Upper lobe of left lung (tissue), 6 donors: ENCODE data around the gene OSBPL8. TPM values are rescaled to one million over a fixed set of nuclear protein-coding genes. Genes with fewer than 3 reads are reported as not detected.

Experiments used
- ATAC-seq, 2 donors: fragments of 200-7000 bp; cut with Tn5 transposase; one replicate each; pipeline ENCODE4 v1.9.1; 2022; ENCODE audit warnings: mild to moderate bottlenecking in 2 of 2, moderate library complexity in 2 of 2; ENCODE audit not compliant: low FRiP score in 2 of 2
- DNase-seq, 2 donors: peaks; one replicate each; pipeline ENCODE4 v3.0.0-alpha.2; 2019 to 2020
- H3K27ac ChIP-seq, 4 donors: fragments of 200-600 bp; sonication (generic); one replicate each; pipeline ENCODE4 v1.5.1; 2016 to 2019
- H3K27me3 ChIP-seq, 4 donors: fragments of 200-600 bp; sonication (generic); one replicate each; pipeline ENCODE4 v1.5.1; 2017 to 2019
- H3K36me3 ChIP-seq, 4 donors: fragments of 200-600 bp; sonication (generic); one replicate each; pipeline ENCODE4 v1.5.1; 2016 to 2019
- H3K4me1 ChIP-seq, 4 donors: fragments of 200-600 bp; sonication (generic); one replicate each; pipeline ENCODE4 v1.5.1; 2018 to 2019
- H3K4me3 ChIP-seq, 4 donors: fragments of 200-600 bp; sonication (generic); one replicate each; pipeline ENCODE4 v1.5.1; 2017 to 2019; ENCODE audit warnings: mild to moderate bottlenecking in 2 of 4, moderate library complexity in 1 of 4
- H3K9me3 ChIP-seq, 4 donors: fragments of 200-600 bp; sonication (generic); one replicate each; pipeline ENCODE4 v1.5.1; 2018 to 2019
- EP300 ChIP-seq, 4 donors: sonication (generic); formaldehyde crosslinking; IDR thresholded peaks; one replicate each; pipeline ENCODE4 v1.5.1; 2017; ENCODE audit warnings: antibody characterized with exemption in 4 of 4, control low read depth in 2 of 4
- POLR2A ChIP-seq, 4 donors: fragments of 450-650 bp; IDR thresholded peaks; one replicate each; pipeline ENCODE4 v1.5.1; 2016 to 2017; ENCODE audit warnings: antibody characterized with exemption in 4 of 4, mild to moderate bottlenecking in 2 of 4
- POLR2AphosphoS5 ChIP-seq, 2 donors: sonication (generic); formaldehyde crosslinking; IDR thresholded peaks; one replicate each; pipeline ENCODE4 v1.5.1; 2017; ENCODE audit warnings: antibody characterized with exemption in 2 of 2
- WGBS, 2 donors: methylation state at CpG; one replicate each; pipeline ENCODE4 v1.1.5; 2017 to 2018; 5-methylcytosine and 5-hydroxymethylcytosine counted together
- total RNA-seq, 6 donors: library from RNA; depleted of rRNA in 4 of 6; stranded (reverse); fragments of >200 nt in 4 of 6; gene quantifications; one replicate each; pipeline versions ENCODE4 v1.1.0 to v1.2.1, GENCODE V29; 2016 to 2021
- TF ChIP-seq, protein P1 (sequence below), 6 experiments: fragments of 450-650 bp in 4 of 6; fragments of 200-600 bp in 2 of 6; sonication (generic) in 2 of 6; IDR thresholded peaks; one replicate each; pipeline ENCODE4 v1.5.1; 2016 to 2019; ENCODE audit warnings: antibody characterized with exemption in 6 of 6
- donor health status: DM: no; HTN: no; CAD: no; lungs with moderate emphysema.
- donor health status: DM: no; HTN: yes; CAD: no; lungs with severe emphysema.

OSBPL8 gene
- total RNA-seq, 6 donors from 2014 or later: 35.6 to 103 (median 73.3) TPM

DNA sequence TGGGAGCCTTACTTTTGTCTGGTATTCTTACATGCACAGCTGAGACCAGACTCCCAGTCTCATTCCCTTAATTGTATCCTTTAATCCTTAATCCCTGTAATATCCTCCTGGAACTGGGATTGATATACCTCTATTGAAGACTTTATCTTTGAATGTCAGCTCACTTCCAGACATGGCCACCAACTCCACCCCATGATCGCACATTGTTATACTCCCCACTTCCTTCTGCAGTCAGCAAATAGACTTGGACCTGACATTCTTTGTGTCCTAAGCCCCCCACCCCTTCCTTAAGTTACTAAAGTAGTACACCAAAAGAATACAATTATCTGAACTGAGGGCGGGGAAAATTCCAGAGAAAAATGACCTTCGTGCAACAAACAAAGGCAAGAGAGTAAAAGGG, 8.6 kb upstream of the OSBPL8 start:
- 65 to 83% methylated on average over 3 of the region's 3 CpGs for WGBS, 2 donors
- no peaks in the 10 kb centered on the region for H3K4me1 ChIP-seq
- H3K9me3 ChIP-seq: no peaks in the 10 kb centered on the region
- TF ChIP-seq, protein P1, sequence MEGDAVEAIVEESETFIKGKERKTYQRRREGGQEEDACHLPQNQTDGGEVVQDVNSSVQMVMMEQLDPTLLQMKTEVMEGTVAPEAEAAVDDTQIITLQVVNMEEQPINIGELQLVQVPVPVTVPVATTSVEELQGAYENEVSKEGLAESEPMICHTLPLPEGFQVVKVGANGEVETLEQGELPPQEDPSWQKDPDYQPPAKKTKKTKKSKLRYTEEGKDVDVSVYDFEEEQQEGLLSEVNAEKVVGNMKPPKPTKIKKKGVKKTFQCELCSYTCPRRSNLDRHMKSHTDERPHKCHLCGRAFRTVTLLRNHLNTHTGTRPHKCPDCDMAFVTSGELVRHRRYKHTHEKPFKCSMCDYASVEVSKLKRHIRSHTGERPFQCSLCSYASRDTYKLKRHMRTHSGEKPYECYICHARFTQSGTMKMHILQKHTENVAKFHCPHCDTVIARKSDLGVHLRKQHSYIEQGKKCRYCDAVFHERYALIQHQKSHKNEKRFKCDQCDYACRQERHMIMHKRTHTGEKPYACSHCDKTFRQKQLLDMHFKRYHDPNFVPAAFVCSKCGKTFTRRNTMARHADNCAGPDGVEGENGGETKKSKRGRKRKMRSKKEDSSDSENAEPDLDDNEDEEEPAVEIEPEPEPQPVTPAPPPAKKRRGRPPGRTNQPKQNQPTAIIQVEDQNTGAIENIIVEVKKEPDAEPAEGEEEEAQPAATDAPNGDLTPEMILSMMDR (IDR thresholded peaks at IDR 0.05): no peak
- no peak for TF ChIP-seq POLR2AphosphoS5 (IDR thresholded peaks at IDR 0.05)
- no peak for TF ChIP-seq EP300 (IDR thresholded peaks at IDR 0.05)
- no peak for TF ChIP-seq POLR2A (IDR thresholded peaks at IDR 0.05)
- H3K36me3 ChIP-seq: no peaks in the 10 kb centered on the region
- H3K27ac ChIP-seq: no peak overlapping the region
- DNase-seq: no peak
- H3K4me3 ChIP-seq: no peak overlapping the region
- H3K27me3 ChIP-seq: no peaks in the 10 kb centered on the region
- no peak for ATAC-seq

DNA sequence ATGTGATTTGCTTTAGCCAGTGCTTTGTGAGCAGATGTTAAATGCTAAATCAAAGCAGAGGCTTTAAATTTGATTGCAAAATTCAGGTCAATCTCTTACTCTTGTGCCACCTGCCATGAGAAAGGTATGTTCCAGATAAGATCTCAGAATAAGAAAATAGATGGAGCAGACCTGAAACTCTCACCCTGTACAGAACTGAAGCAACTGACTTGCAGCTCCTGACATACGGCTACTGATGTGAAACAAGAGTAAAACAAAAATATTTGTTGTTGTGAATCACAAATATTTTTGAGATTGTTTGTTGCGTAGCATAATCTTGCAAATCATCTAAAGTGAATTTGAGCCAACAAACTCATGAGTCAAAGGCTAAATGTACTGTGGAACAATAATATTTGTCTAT, 3.5 kb upstream of the OSBPL8 start:
- ATAC-seq (no peak), DNase-seq (no peak)
- H3K27ac ChIP-seq: no peak overlapping the region
- H3K4me3 ChIP-seq: no peak overlapping the region
- H3K27me3 ChIP-seq: no peaks in the 10 kb centered on the region
- TF ChIP-seq POLR2A (IDR thresholded peaks at IDR 0.05) (no peak), EP300 (IDR thresholded peaks at IDR 0.05) (no peak), POLR2AphosphoS5 (IDR thresholded peaks at IDR 0.05) (no peak)
- TF ChIP-seq, protein P1 (IDR thresholded peaks at IDR 0.05): no peak
- H3K36me3 ChIP-seq: no peaks in the 10 kb centered on the region
- peaks cover 2 to 6% (median 3%) of the 10 kb centered on the region in 4 donors for H3K4me1 ChIP-seq
- WGBS, 2 donors: 93 to 97% methylated on average over 2 of the region's 2 CpGs
- no peaks in the 10 kb centered on the region for H3K9me3 ChIP-seq

DNA sequence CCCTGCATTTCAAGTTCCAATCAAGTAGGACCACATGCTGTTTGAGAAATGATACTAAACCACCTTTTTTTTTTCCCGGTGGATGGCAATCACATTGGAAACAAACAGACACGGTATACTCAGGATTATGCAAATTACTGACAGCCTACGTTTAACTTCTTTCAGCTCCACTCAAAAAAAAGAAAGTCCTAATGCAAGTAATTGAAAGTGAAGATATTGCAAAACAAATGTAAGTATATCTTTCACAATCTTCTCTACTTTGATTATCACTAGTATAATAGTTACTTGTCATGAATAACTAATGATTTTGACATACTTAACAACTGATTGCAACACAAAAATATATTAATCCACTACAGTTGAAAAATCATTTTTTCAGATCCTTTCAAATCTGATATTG, 2.6 kb upstream of the OSBPL8 start:
- WGBS, 2 donors: 36 to 39% methylated on average over 3 of the region's 3 CpGs
- Histone ChIP-seq H3K4me1 (peaks cover 6 to 15% (median 12%) of the 10 kb centered on the region in 4 donors), H3K9me3 (no peaks in the 10 kb centered on the region), H3K27me3 (no peaks in the 10 kb centered on the region), H3K27ac (no peak overlapping the region), H3K36me3 (no peaks in the 10 kb centered on the region), H3K4me3 (no peak overlapping the region)
- TF ChIP-seq POLR2A (IDR thresholded peaks at IDR 0.05) (no peak), EP300 (IDR thresholded peaks at IDR 0.05) (no peak), POLR2AphosphoS5 (IDR thresholded peaks at IDR 0.05) (no peak)
- TF ChIP-seq, protein P1 (IDR thresholded peaks at IDR 0.05): no peak
- no peak for ATAC-seq
- no peak for DNase-seq

DNA sequence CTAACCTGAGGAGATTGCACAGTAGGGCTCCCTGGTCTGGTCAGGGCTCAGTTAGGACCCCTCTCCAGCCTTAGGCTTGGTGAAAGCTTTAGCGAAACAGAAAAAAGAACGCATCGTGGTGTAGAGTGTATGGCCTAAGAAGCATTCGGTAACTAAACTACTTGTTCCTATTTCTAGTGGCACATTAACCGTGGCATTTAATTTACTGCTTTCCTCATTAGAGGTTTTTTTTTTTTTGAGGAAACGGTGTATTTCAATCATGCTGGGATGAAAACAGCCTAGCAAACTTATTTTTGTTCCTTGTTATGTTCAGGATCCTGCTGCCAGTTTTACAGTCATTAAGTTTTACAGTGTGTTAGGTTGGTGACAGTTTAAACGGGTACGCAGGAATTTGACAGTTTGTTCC, 518 bp upstream of the OSBPL8 start:
- ATAC-seq (no peak), DNase-seq (no peak)
- Histone ChIP-seq H3K27ac (peak overlapping the region; percentile 95 to 99 (median 97)), H3K9me3 (no peaks in the 10 kb centered on the region), H3K4me3 (peak overlapping the region; percentile 83 to 97 (median 91)), H3K4me1 (peaks cover 8 to 28% (median 17%) of the 10 kb centered on the region in 4 donors), H3K27me3 (no peaks in the 10 kb centered on the region), H3K36me3 (no peaks in the 10 kb centered on the region)
- 20 to 21% methylated on average over 8 of the region's 8 CpGs for WGBS, 2 donors
- no peak for TF ChIP-seq EP300 (IDR thresholded peaks at IDR 0.05)
- TF ChIP-seq, protein P1 (IDR thresholded peaks at IDR 0.05): no peak
- no peak for TF ChIP-seq POLR2A (IDR thresholded peaks at IDR 0.05)
- TF ChIP-seq POLR2AphosphoS5 (IDR thresholded peaks at IDR 0.05): no peak

DNA sequence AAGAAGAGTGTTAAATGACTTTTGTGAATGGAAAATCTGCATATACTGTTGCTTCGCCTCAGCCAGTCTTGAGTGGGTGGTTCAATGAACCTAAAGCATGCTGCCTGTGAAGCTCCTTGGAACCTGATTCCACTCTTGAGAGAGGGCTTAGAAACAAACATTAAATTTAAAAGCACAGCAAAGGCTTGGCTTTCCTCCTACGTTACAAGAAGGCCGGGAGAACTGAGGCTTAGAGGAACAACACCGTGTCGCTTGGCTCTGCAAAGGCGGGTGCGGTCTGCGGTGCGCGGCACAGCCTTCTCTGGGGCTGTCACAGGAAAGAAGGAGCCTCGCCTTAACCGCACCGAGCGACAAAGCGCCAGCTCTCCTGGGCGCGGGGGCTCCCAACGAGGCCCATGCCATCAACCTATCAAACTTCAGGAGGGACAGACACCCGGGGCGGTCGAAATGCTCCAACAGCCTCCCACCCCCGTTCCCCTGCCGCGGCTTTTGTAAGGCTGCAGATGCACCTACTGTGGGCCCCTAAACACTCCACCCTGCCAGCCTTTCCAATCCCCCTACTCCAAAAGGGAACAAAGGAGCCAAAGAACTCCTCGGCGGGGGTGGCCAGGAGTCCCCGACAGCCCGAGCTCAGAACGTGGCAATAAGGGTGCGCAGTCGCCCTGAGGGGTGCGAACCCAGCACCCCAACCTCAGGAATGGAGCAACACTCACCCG, 729 bp downstream of the OSBPL8 start:
- TF ChIP-seq POLR2AphosphoS5 (IDR thresholded peaks at IDR 0.05): peak in 1 of 2 donors; percentile 47
- TF ChIP-seq, protein P1 (IDR thresholded peaks at IDR 0.05): no peak
- peak in 1 of 4 donors; percentile 37 for TF ChIP-seq POLR2A (IDR thresholded peaks at IDR 0.05)
- no peak for TF ChIP-seq EP300 (IDR thresholded peaks at IDR 0.05)
- Histone ChIP-seq H3K4me3 (peak overlapping the region; percentile 83 to 97 (median 91)), H3K27me3 (no peaks in the 10 kb centered on the region), H3K36me3 (no peaks in the 10 kb centered on the region), H3K9me3 (no peaks in the 10 kb centered on the region), H3K27ac (peak overlapping the region; percentile 95 to 99 (median 97)), H3K4me1 (peaks cover 17 to 33% (median 22%) of the 10 kb centered on the region in 4 donors)
- WGBS, 2 donors: 0% methylated on average over 10 to 33 of the region's 33 CpGs
- ATAC-seq: peak; percentile 76 to 82
- peak; percentile 79 to 91 for DNase-seq
